PC-3 (cell line): ENCODE data around the gene SNTG2. TPM values are rescaled to one million over a fixed set of nuclear protein-coding genes. Genes with fewer than 3 reads are reported as not detected.

Source experiments
- ATAC-seq: fragments of 200-7000 bp; cut with Tn5 transposase; 2 replicates; pipeline ENCODE4 v1.9.1; 2020; ENCODE audit warnings: mild to moderate bottlenecking, moderate library complexity
- BruUV-seq: library from RNA; stranded (reverse); fragments of 400-500 nt; replicated peaks from 2 replicates; lab custom pipeline; 2021; lab: Mats Ljungman, UMichigan
- CTCF ChIA-PET: fragments of 300-600 bp; sonication (Branson Sonifier 250); formaldehyde crosslinking; loops from one replicate; lab custom pipeline; 2022; ENCODE audit warnings: antibody characterized with exemption; lab: Charles Lee
- POLR2A ChIA-PET: fragments of 300-600 bp; sonication (Branson Sonifier 250); formaldehyde crosslinking; loops from one replicate; lab custom pipeline; 2022; ENCODE audit warnings: antibody characterized with exemption; ENCODE audit not compliant: unreplicated experiment; lab: Charles Lee
- DNase-seq: peaks from one replicate; pipeline ENCODE4 v3.0.0-alpha.2; 2015
- H2AFZ ChIP-seq: fragments of 300-600 bp; sonication (generic); 2 replicates; pipeline ENCODE4 v1.6.0; 2016; ENCODE audit warnings: antibody characterized with exemption, low read length
- H3F3A ChIP-seq: fragments of 300-600 bp; sonication (generic); one replicate; pipeline ENCODE4 v1.6.0; 2017; ENCODE audit warnings: antibody characterized with exemption, low read length, control low read depth, mild to moderate bottlenecking; ENCODE audit not compliant: unreplicated experiment
- H3K27ac ChIP-seq: fragments of 300-600 bp; sonication (generic); 2 replicates; pipeline ENCODE4 v1.5.1; 2016; ENCODE audit warnings: mild to moderate bottlenecking, low read length
- H3K27me3 ChIP-seq: fragments of 300-600 bp; sonication (generic); 2 replicates; pipeline ENCODE4 v1.6.1; 2016; ENCODE audit warnings: low read length, mixed read lengths
- H3K36me3 ChIP-seq: fragments of 300-600 bp; sonication (generic); 2 replicates; pipeline ENCODE4 v1.6.1; 2016; ENCODE audit warnings: low read depth, mixed run types, low read length, mixed read lengths
- H3K4me1 ChIP-seq: fragments of 300-600 bp; sonication (generic); 2 replicates; pipeline ENCODE4 v1.5.1; 2016; ENCODE audit warnings: low read length; ENCODE audit not compliant: insufficient read depth
- H3K4me2 ChIP-seq: fragments of 300-600 bp; sonication (generic); 2 replicates; pipeline ENCODE4 v1.6.0; 2016; ENCODE audit warnings: low read length
- H3K4me3 ChIP-seq: fragments of 300-600 bp; sonication (generic); 2 replicates; pipeline ENCODE4 v1.5.1; 2016; ENCODE audit warnings: mild to moderate bottlenecking, low read length, mixed read lengths
- H3K79me2 ChIP-seq: fragments of 300-600 bp; sonication (generic); 2 replicates; pipeline ENCODE4 v1.6.1; 2017; ENCODE audit warnings: low read length, mixed read lengths
- H3K9ac ChIP-seq: fragments of 300-600 bp; sonication (generic); 2 replicates; pipeline ENCODE4 v1.6.0; 2016; ENCODE audit warnings: mild to moderate bottlenecking, low read length
- H3K9me2 ChIP-seq: fragments of 300-600 bp; sonication (generic); replicated peaks from 2 replicates; pipeline ENCODE4 v1.6.1; 2016; ENCODE audit warnings: mixed run types, low read length, mixed read lengths
- H3K9me3 ChIP-seq: fragments of 300-600 bp; sonication (generic); 2 replicates; pipeline ENCODE4 v1.6.1; 2016; ENCODE audit warnings: low read length, mixed read lengths
- H4K20me1 ChIP-seq: fragments of 300-600 bp; sonication (generic); 2 replicates; pipeline ENCODE4 v1.6.1; 2016; ENCODE audit warnings: low read length, mixed read lengths
- CTCF ChIP-seq: fragments of 300-600 bp; sonication (generic); conservative IDR thresholded peaks from 2 replicates; pipeline ENCODE4 v1.5.1; 2017; ENCODE audit warnings: antibody characterized with exemption, low read depth, mild to moderate bottlenecking, low read length
- EZH2 ChIP-seq: fragments of 300-600 bp; sonication (generic); IDR thresholded peaks from one replicate; pipeline ENCODE4 v1.6.1; 2017; ENCODE audit warnings: antibody characterized with exemption, mild to moderate bottlenecking, low read length; ENCODE audit not compliant: unreplicated experiment
- EZH2phosphoT487 ChIP-seq: fragments of 300-600 bp; sonication (generic); IDR thresholded peaks from 2 replicates; pipeline ENCODE4 v1.6.1; 2018; ENCODE audit warnings: mild to moderate bottlenecking, antibody characterized with exemption, low read length, borderline replicate concordance
- intact Hi-C: fragments of 100-400 bp; cut with micrococcal nuclease; formaldehyde crosslinking; loops from 2 replicates; pipeline ENCODE4 v1.9.0; 2023
- total RNA-seq: library from RNA; depleted of rRNA; stranded (reverse); fragments of >200 nt; gene quantifications from 2 replicates; pipeline ENCODE4 v1.2.3, GENCODE V29; 2014

Gene SNTG2
- total RNA-seq, 1 experiment from 2014 or later = not detected

GRCh38 chr2:1045109-1045508, 94.5 kb downstream of the SNTG2 start:
- BruUV-seq = no TSS peak
- Histone ChIP-seq H3K79me2 (no peaks in the 10 kb centered on the region), H3K4me3 (no peak overlapping the region), H3K4me1 (no peaks in the 10 kb centered on the region), H3K27ac (no peak overlapping the region), H2AFZ (no peak overlapping the region), H3K9me2 (no peaks in the 10 kb centered on the region), H3K9me3 (no peaks in the 10 kb centered on the region), H3K9ac (no peak overlapping the region), H3K36me3 (no peaks in the 10 kb centered on the region), H3K27me3 (peaks cover 21% of the 10 kb centered on the region; the same call in 1 of the 2 replicates), H4K20me1 (no peaks in the 10 kb centered on the region), H3F3A (no peaks in the 10 kb centered on the region), H3K4me2 (no peak overlapping the region)
- DNase-seq (no peak), ATAC-seq (no peak)
- ChIA-PET CTCF (no interaction called here), POLR2A (no interaction called here)
- TF ChIP-seq EZH2 (no peak), CTCF (no peak), EZH2phosphoT487 (no peak)
- intact Hi-C loops = no loop called here

- no peaks in the 10 kb centered on the region for H3K4me1 ChIP-seq
- H3K9me2 ChIP-seq = no peaks in the 10 kb centered on the region
- no peaks in the 10 kb centered on the region for H3K9me3 ChIP-seq
- peaks cover 11% of the 10 kb centered on the region; the same call in 1 of the 2 replicates for H3K27me3 ChIP-seq
- no peak overlapping the region for H3K27ac ChIP-seq
- ATAC-seq (no peak), DNase-seq (no peak)
- no TSS peak for BruUV-seq
- no peaks in the 10 kb centered on the region for H4K20me1 ChIP-seq
- no peak overlapping the region for H3K9ac ChIP-seq
- POLR2A ChIA-PET = no interaction called here
- intact Hi-C loops = no loop called here
- CTCF ChIA-PET = no interaction called here
- H3K36me3 ChIP-seq = no peaks in the 10 kb centered on the region
- H3F3A ChIP-seq = no peaks in the 10 kb centered on the region
- no peaks in the 10 kb centered on the region for H3K79me2 ChIP-seq
- TF ChIP-seq EZH2 = no peak
- TF ChIP-seq EZH2phosphoT487 = no peak
- no peak for TF ChIP-seq CTCF
- H2AFZ ChIP-seq = no peak overlapping the region
- H3K4me3 ChIP-seq = no peak overlapping the region
- no peak overlapping the region for H3K4me2 ChIP-seq
Measured at GRCh38 chr2:1046067-1046466, 95.4 kb downstream of the SNTG2 start.

- no peaks in the 10 kb centered on the region for H3F3A ChIP-seq
- no TSS peak for BruUV-seq
Measured at GRCh38 chr2:1047485-1047884, 96.8 kb downstream of the SNTG2 start.

More at GRCh38 chr2:1047485-1047884, 96.8 kb downstream of the SNTG2 start:
- ATAC-seq = no peak
- intact Hi-C loops = no loop called here
- Histone ChIP-seq H3K9me3 (no peaks in the 10 kb centered on the region), H3K27ac (no peak overlapping the region), H3K36me3 (no peaks in the 10 kb centered on the region), H2AFZ (no peak overlapping the region), H3K9ac (no peak overlapping the region), H3K4me2 (no peak overlapping the region), H4K20me1 (no peaks in the 10 kb centered on the region), H3K27me3 (no peaks in the 10 kb centered on the region), H3K4me3 (no peak overlapping the region), H3K9me2 (no peaks in the 10 kb centered on the region), H3K4me1 (no peaks in the 10 kb centered on the region), H3K79me2 (no peaks in the 10 kb centered on the region)
- no peak for TF ChIP-seq EZH2
- TF ChIP-seq EZH2phosphoT487 = no peak
- TF ChIP-seq CTCF = peak; percentile 45
- ChIA-PET CTCF (no interaction called here), POLR2A (no interaction called here)
- DNase-seq = peak; percentile 24
